Effector memory CD4-positive, alpha-beta T cell (primary cell): ENCODE data around the gene GSN.

Experiments used
- DNase-seq, 3 donors: peaks; one replicate each; pipeline ENCODE4 v3.0.0-alpha.2; 2020
- H3K27ac ChIP-seq: 2 replicates; pipeline ENCODE4 v1.7.0; 2013; ENCODE audit warnings: mild to moderate bottlenecking, low read length, moderate library complexity; ENCODE audit not compliant: insufficient read depth, poor library complexity, severe bottlenecking
- H3K27me3 ChIP-seq: replicated peaks from 2 replicates; pipeline ENCODE4 v1.7.0; 2013; ENCODE audit warnings: mild to moderate bottlenecking, low read length; ENCODE audit not compliant: insufficient read depth, control insufficient read depth, poor library complexity, severe bottlenecking
- H3K36me3 ChIP-seq: 2 replicates; pipeline ENCODE4 v1.7.0; 2013; ENCODE audit warnings: mild to moderate bottlenecking, low read length, moderate library complexity; ENCODE audit not compliant: control insufficient read depth, insufficient read depth
- H3K4me1 ChIP-seq: 2 replicates; pipeline ENCODE4 v1.7.0; 2013; ENCODE audit warnings: low read length, mild to moderate bottlenecking; ENCODE audit not compliant: control insufficient read depth, insufficient read depth, poor library complexity, severe bottlenecking
- H3K4me3 ChIP-seq: 2 replicates; pipeline ENCODE4 v1.7.0; 2013; ENCODE audit warnings: low read length, low read depth, mild to moderate bottlenecking; ENCODE audit not compliant: insufficient read depth, poor library complexity, severe bottlenecking
- H3K9me3 ChIP-seq: 2 replicates; pipeline ENCODE4 v1.7.0; 2013; ENCODE audit warnings: mild to moderate bottlenecking, low read length, moderate library complexity; ENCODE audit not compliant: control insufficient read depth

The GSN gene

GRCh38 chr9:121295662-121296191 lies 27.8 kb downstream of the GSN start:
- no peak overlapping the region for H3K27ac ChIP-seq
- H3K4me3 ChIP-seq: no peak overlapping the region
- no peak for DNase-seq
- no peaks in the 10 kb centered on the region for H3K9me3 ChIP-seq
- H3K36me3 ChIP-seq: no peaks in the 10 kb centered on the region
- H3K4me1 ChIP-seq: no peaks in the 10 kb centered on the region
- peaks cover 7% of the 10 kb centered on the region for H3K27me3 ChIP-seq

GRCh38 chr9:121296213-121297127 lies 28.5 kb downstream of the GSN start:
- H3K36me3 ChIP-seq: no peaks in the 10 kb centered on the region
- H3K4me3 ChIP-seq: no peak overlapping the region
- DNase-seq: no peak

GRCh38 chr9:121297389-121297788 lies 29.4 kb downstream of the GSN start:
- Histone ChIP-seq H3K27ac (no peak overlapping the region), H3K36me3 (no peaks in the 10 kb centered on the region), H3K4me3 (no peak overlapping the region), H3K27me3 (peaks cover 7% of the 10 kb centered on the region), H3K4me1 (no peaks in the 10 kb centered on the region), H3K9me3 (no peaks in the 10 kb centered on the region)
- no peak for DNase-seq

More at GRCh38 chr9:121296213-121297127, 28.5 kb downstream of the GSN start:
- Histone ChIP-seq H3K4me1 (no peaks in the 10 kb centered on the region), H3K27ac (no peak overlapping the region), H3K27me3 (peaks cover 7% of the 10 kb centered on the region), H3K9me3 (no peaks in the 10 kb centered on the region)

GRCh38 chr9:121298016-121298538 lies 30.1 kb downstream of the GSN start:
- no peak for DNase-seq
- Histone ChIP-seq H3K27me3 (peaks cover 7% of the 10 kb centered on the region), H3K4me3 (no peak overlapping the region), H3K36me3 (no peaks in the 10 kb centered on the region), H3K9me3 (no peaks in the 10 kb centered on the region), H3K27ac (no peak overlapping the region), H3K4me1 (no peaks in the 10 kb centered on the region)

GRCh38 chr9:121298689-121299466 lies 30.9 kb downstream of the GSN start:
- Histone ChIP-seq H3K4me3 (peak overlapping the region; percentile 38), H3K27ac (no peak overlapping the region)
- no peak for DNase-seq

GRCh38 chr9:121299467-121300282 lies 31.7 kb downstream of the GSN start:
- Histone ChIP-seq H3K9me3 (no peaks in the 10 kb centered on the region), H3K27ac (no peak overlapping the region)
- DNase-seq: no peak

More at GRCh38 chr9:121298689-121299466, 30.9 kb downstream of the GSN start:
- H3K27me3 ChIP-seq: peaks cover 7% of the 10 kb centered on the region
- H3K9me3 ChIP-seq: no peaks in the 10 kb centered on the region
- no peaks in the 10 kb centered on the region for H3K36me3 ChIP-seq
- H3K4me1 ChIP-seq: no peaks in the 10 kb centered on the region

GRCh38 chr9:121300283-121301119 lies 32.5 kb downstream of the GSN start:
- no peak overlapping the region for H3K27ac ChIP-seq
- H3K4me1 ChIP-seq: no peaks in the 10 kb centered on the region
- no peaks in the 10 kb centered on the region for H3K36me3 ChIP-seq
- no peak overlapping the region for H3K4me3 ChIP-seq
- H3K27me3 ChIP-seq: peaks cover 7% of the 10 kb centered on the region
- no peaks in the 10 kb centered on the region for H3K9me3 ChIP-seq
- DNase-seq: no peak

More at GRCh38 chr9:121299467-121300282, 31.7 kb downstream of the GSN start:
- Histone ChIP-seq H3K27me3 (peaks cover 7% of the 10 kb centered on the region), H3K4me3 (peak overlapping the region; percentile 38), H3K4me1 (no peaks in the 10 kb centered on the region), H3K36me3 (no peaks in the 10 kb centered on the region)

- Histone ChIP-seq H3K27ac (no peak overlapping the region), H3K27me3 (peaks cover 7% of the 10 kb centered on the region), H3K4me1 (no peaks in the 10 kb centered on the region), H3K36me3 (no peaks in the 10 kb centered on the region), H3K9me3 (no peaks in the 10 kb centered on the region), H3K4me3 (no peak overlapping the region)
- no peak for DNase-seq
Measured at GRCh38 chr9:121301881-121302286, 33.9 kb downstream of the GSN start.
